Small intestine (tissue), 7 donors: ENCODE results near the gene BRCA1. TPM values are rescaled to one million over a fixed set of nuclear protein-coding genes. Genes with fewer than 3 reads are reported as not detected.

ENCODE experiments used
- DNase-seq, 2 donors: peaks; one replicate each; pipeline versions ENCODE4 v3.0.0 to v3.0.0-alpha.2; 2013
- FAIRE-seq: peaks from 2 replicates; lab custom pipeline; 2012; peaks lifted over from hg19 to GRCh38; lab: Jason Lieb, UNC
- H3K27ac ChIP-seq, 3 donors: one replicate each; pipeline ENCODE4 v1.5.1; 2013; ENCODE audit warnings: low read length in 2 of 3, mild to moderate bottlenecking in 2 of 3, control low read depth in 1 of 3, inconsistent platforms in 1 of 3, low read depth in 1 of 3, moderate library complexity in 1 of 3
- H3K27me3 ChIP-seq, 3 donors: one replicate each; pipeline ENCODE4 v1.6.1; 2013; ENCODE audit warnings: low read length in 3 of 3, inconsistent platforms in 1 of 3; ENCODE audit not compliant: control insufficient read depth in 3 of 3, insufficient read depth in 3 of 3
- H3K36me3 ChIP-seq, 3 donors: one replicate each; pipeline ENCODE4 v1.6.1; 2013; ENCODE audit warnings: low read length in 3 of 3, inconsistent platforms in 1 of 3, low read depth in 1 of 3, mild to moderate bottlenecking in 1 of 3, moderate library complexity in 1 of 3; ENCODE audit not compliant: control insufficient read depth in 3 of 3, insufficient read depth in 2 of 3
- H3K4me1 ChIP-seq, 3 donors: one replicate each; pipeline ENCODE4 v1.6.1; 2013; ENCODE audit warnings: low read length in 2 of 3, inconsistent platforms in 1 of 3, low read depth in 1 of 3, mild to moderate bottlenecking in 1 of 3, moderate library complexity in 1 of 3; ENCODE audit not compliant: control insufficient read depth in 3 of 3, insufficient read depth in 2 of 3
- H3K4me3 ChIP-seq, 3 donors: one replicate each; pipeline ENCODE4 v1.5.1; 2013; ENCODE audit warnings: low read length in 3 of 3, control low read depth in 1 of 3, inconsistent platforms in 1 of 3, low read depth in 1 of 3, mild to moderate bottlenecking in 1 of 3, moderate library complexity in 1 of 3
- H3K9me3 ChIP-seq, 2 donors: one replicate each; pipeline ENCODE4 v1.6.1; 2013; ENCODE audit warnings: low read depth in 1 of 2, low read length in 1 of 2; ENCODE audit not compliant: control insufficient read depth in 2 of 2, insufficient read depth in 1 of 2
- WGBS, 3 donors: extraction: QIAGEN DNeasy Blood & Tissue Kit; methylation state at CpG; one replicate each; pipeline ENCODE4 v1.1.7; 2013; 5-methylcytosine and 5-hydroxymethylcytosine counted together
- polyA plus RNA-seq, 4 donors: library from polyadenylated mRNA; stranded (reverse) in 3 of 4; unstranded in 1 of 4; fragments of 200-250 nt in 3 of 4; fragments of 120-200 nt in 1 of 4; gene quantifications; one replicate each; pipeline versions ENCODE4 v1.2.1 to v1.2.3, GENCODE V29; 2013
- donor health status: healthy with polysubstance abuse.
- donor health status: control.
- donor health status: control.
- donor health status: Bipolar disorder and iron deficiency.
- donor health status: healthy.

The BRCA1 gene
- polyA plus RNA-seq, 4 donors: 0.45 to 12.4 (median 5.5) TPM

GRCh38 chr17:43028221-43028861 is 96.8 kb downstream of the BRCA1 start:
- Histone ChIP-seq H3K27ac (no peak overlapping the region), H3K9me3 (no peaks in the 10 kb centered on the region), H3K4me1 (peaks cover 0 to 6% (median 0%) of the 10 kb centered on the region in 3 donors), H3K4me3 (no peak overlapping the region), H3K36me3 (no peaks in the 10 kb centered on the region), H3K27me3 (peaks cover 0 to 8% (median 0%) of the 10 kb centered on the region in 3 donors)
- DNase-seq (no peak), FAIRE-seq (no peak)
- 72 to 82% (median 76%) methylated on average over 16 to 17 of the region's 17 CpGs for WGBS, 3 donors

- FAIRE-seq: no peak
Observed at GRCh38 chr17:43027091-43028032, 97.8 kb downstream of the BRCA1 start.

GRCh38 chr17:43026595-43026994 is 98.6 kb downstream of the BRCA1 start:
- Histone ChIP-seq H3K27me3 (peaks cover 0 to 8% (median 0%) of the 10 kb centered on the region in 3 donors), H3K9me3 (no peaks in the 10 kb centered on the region), H3K36me3 (no peaks in the 10 kb centered on the region), H3K27ac (no peak overlapping the region), H3K4me3 (no peak overlapping the region), H3K4me1 (peaks cover 0 to 9% (median 0%) of the 10 kb centered on the region in 3 donors)
- FAIRE-seq (no peak), DNase-seq (no peak)
- 44 to 70% (median 55%) methylated on average over 5 of the region's 5 CpGs for WGBS, 3 donors

More at GRCh38 chr17:43027091-43028032, 97.8 kb downstream of the BRCA1 start:
- Histone ChIP-seq H3K9me3 (no peaks in the 10 kb centered on the region), H3K4me3 (no peak overlapping the region), H3K4me1 (peaks cover 0 to 8% (median 0%) of the 10 kb centered on the region in 3 donors), H3K27ac (no peak overlapping the region), H3K36me3 (no peaks in the 10 kb centered on the region), H3K27me3 (peaks cover 0 to 8% (median 0%) of the 10 kb centered on the region in 3 donors)
- DNase-seq: no peak
- WGBS, 3 donors: 72 to 79% (median 77%) methylated on average over 9 of the region's 9 CpGs

GRCh38 chr17:43025766-43026537 is 99.2 kb downstream of the BRCA1 start:
- 46 to 64% (median 63%) methylated on average over 14 to 16 of the region's 16 CpGs for WGBS, 3 donors
- H3K4me3 ChIP-seq: no peak overlapping the region
- H3K4me1 ChIP-seq: peaks cover 0 to 12% (median 0%) of the 10 kb centered on the region in 3 donors
- no peaks in the 10 kb centered on the region for H3K36me3 ChIP-seq
- DNase-seq: no peak
- no peak for FAIRE-seq
- H3K9me3 ChIP-seq: no peaks in the 10 kb centered on the region
- H3K27me3 ChIP-seq: peaks cover 0 to 8% (median 0%) of the 10 kb centered on the region in 3 donors
- H3K27ac ChIP-seq: no peak overlapping the region

GRCh38 chr17:43025290-43025657 is 99.9 kb downstream of the BRCA1 start:
- peak overlapping the region in 2 of 3 donors; percentile 37 to 46 for H3K4me3 ChIP-seq
- no peaks in the 10 kb centered on the region for H3K9me3 ChIP-seq
- no peak overlapping the region for H3K27ac ChIP-seq
- DNase-seq (no peak), FAIRE-seq (no peak)
- peaks cover 0 to 4% (median 0%) of the 10 kb centered on the region in 3 donors for H3K36me3 ChIP-seq
- H3K4me1 ChIP-seq: peaks cover 0 to 17% (median 3%) of the 10 kb centered on the region in 3 donors
- WGBS, 3 donors: 2 to 8% (median 5%) methylated on average over 21 to 27 of the region's 27 CpGs
- peaks cover 0 to 8% (median 0%) of the 10 kb centered on the region in 3 donors for H3K27me3 ChIP-seq

GRCh38 chr17:43024407-43025289 is 100.5 kb downstream of the BRCA1 start, which contains the start of gene RND2:
Gene RND2, plus strand, starts transcription at chr17:43025231. Its CDS starts 117 bp downstream, at chr17:43025348.
- peaks cover 0 to 8% (median 0%) of the 10 kb centered on the region in 3 donors for H3K27me3 ChIP-seq
- WGBS, 3 donors: 0 to 1% (median 0%) methylated on average over 41 to 61 of the region's 61 CpGs
- FAIRE-seq: no peak
- peaks cover 0 to 24% (median 3%) of the 10 kb centered on the region in 3 donors for H3K4me1 ChIP-seq
- peak; percentile 69 to 90 for DNase-seq
- peaks cover 0 to 10% (median 0%) of the 10 kb centered on the region in 3 donors for H3K36me3 ChIP-seq
- H3K27ac ChIP-seq: peak within 1 kb of the TSS in 2 of 3 donors; percentile 67 to 73
- H3K4me3 ChIP-seq: peak within 1 kb of the TSS; percentile 31 to 62 (median 46)
- no peaks in the 10 kb centered on the region for H3K9me3 ChIP-seq

- Histone ChIP-seq H3K4me1 (peaks cover 1 to 34% (median 3%) of the 10 kb centered on the region in 3 donors), H3K4me3 (peak within 1 kb of the TSS; percentile 90 to 97 (median 91)), H3K27ac (peak within 1 kb of the TSS; percentile 66 to 91 (median 77)), H3K9me3 (no peaks in the 10 kb centered on the region), H3K27me3 (peaks cover 0 to 8% (median 0%) of the 10 kb centered on the region in 3 donors), H3K36me3 (peaks cover 0 to 25% (median 0%) of the 10 kb centered on the region in 3 donors)
- peak; percentile 74 to 94 for DNase-seq
- no peak for FAIRE-seq
- 0 to 1% (median 0%) methylated on average over 57 to 80 of the region's 80 CpGs for WGBS, 3 donors
Observed at GRCh38 chr17:43021741-43022512, 103.2 kb downstream of the BRCA1 start, which contains the start of gene VAT1. Gene VAT1, minus strand, starts transcription at chr17:43022385. Its CDS starts 63 bp downstream, at chr17:43022322.
